Measurements from ENCODE around the gene NHERF2.

DNA sequence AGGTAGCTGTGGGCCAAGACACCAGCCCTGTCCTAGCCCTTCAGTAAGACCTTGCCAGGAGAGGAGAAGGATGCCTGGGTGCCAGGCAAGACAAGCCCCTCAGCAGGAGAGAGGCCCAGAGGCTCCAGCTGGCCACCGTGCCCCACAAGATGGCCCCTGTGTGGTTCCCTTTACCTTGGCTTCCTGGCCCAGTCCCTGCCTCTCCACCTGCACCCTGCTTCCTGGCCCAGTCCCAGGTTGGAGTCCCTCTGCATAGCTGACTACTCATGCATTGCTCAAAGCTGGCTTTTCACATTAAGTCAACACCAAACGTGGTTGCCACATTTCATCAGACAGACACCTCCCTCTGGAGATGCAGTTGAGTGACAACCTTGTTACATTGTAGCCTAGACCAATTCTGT, 33.0 kb upstream of the NHERF2 start:
- TF ChIP-seq, protein P1, sequence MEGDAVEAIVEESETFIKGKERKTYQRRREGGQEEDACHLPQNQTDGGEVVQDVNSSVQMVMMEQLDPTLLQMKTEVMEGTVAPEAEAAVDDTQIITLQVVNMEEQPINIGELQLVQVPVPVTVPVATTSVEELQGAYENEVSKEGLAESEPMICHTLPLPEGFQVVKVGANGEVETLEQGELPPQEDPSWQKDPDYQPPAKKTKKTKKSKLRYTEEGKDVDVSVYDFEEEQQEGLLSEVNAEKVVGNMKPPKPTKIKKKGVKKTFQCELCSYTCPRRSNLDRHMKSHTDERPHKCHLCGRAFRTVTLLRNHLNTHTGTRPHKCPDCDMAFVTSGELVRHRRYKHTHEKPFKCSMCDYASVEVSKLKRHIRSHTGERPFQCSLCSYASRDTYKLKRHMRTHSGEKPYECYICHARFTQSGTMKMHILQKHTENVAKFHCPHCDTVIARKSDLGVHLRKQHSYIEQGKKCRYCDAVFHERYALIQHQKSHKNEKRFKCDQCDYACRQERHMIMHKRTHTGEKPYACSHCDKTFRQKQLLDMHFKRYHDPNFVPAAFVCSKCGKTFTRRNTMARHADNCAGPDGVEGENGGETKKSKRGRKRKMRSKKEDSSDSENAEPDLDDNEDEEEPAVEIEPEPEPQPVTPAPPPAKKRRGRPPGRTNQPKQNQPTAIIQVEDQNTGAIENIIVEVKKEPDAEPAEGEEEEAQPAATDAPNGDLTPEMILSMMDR (IDR thresholded peaks at IDR 0.05): no peak
- no peak for TF ChIP-seq POLR2A (IDR thresholded peaks at IDR 0.05)

Data from uterus (tissue), 2 donors.